H9 (cell line): ENCODE measurements around the gene EIF2D. TPM values are rescaled to one million over a fixed set of nuclear protein-coding genes. Genes with fewer than 3 reads are reported as not detected.

Experiments
- DNase-seq: peaks from one replicate; pipeline ENCODE4 v3.0.0-alpha.2; 2017
- H2AFZ ChIP-seq: one replicate; pipeline ENCODE4 v1.6.1; 2013; ENCODE audit warnings: mild to moderate bottlenecking, low read length, control low read depth, moderate library complexity
- H2AK5ac ChIP-seq: 2 replicates; pipeline ENCODE4 v1.6.1; 2013; ENCODE audit warnings: low read length, control low read depth, mixed read lengths; ENCODE audit not compliant: insufficient read length
- H2BK120ac ChIP-seq: one replicate; pipeline ENCODE4 v1.6.1; 2013; ENCODE audit warnings: low read depth, mild to moderate bottlenecking, low read length, control low read depth, inconsistent platforms; ENCODE audit not compliant: poor library complexity, severe bottlenecking
- H2BK12ac ChIP-seq: 2 replicates; pipeline ENCODE4 v1.6.1; 2013; ENCODE audit warnings: low read length, control low read depth, mixed read lengths, low read depth; ENCODE audit not compliant: insufficient read length
- H2BK15ac ChIP-seq: 2 replicates; pipeline ENCODE4 v1.6.1; 2013; ENCODE audit warnings: low read depth, low read length, control low read depth
- H2BK20ac ChIP-seq: one replicate; pipeline ENCODE4 v1.6.1; 2013; ENCODE audit warnings: low read depth, mild to moderate bottlenecking, low read length, control low read depth, inconsistent platforms; ENCODE audit not compliant: poor library complexity, severe bottlenecking
- H2BK5ac ChIP-seq: 2 replicates; pipeline ENCODE4 v1.6.1; 2013; ENCODE audit warnings: low read length, control low read depth, mixed read lengths; ENCODE audit not compliant: insufficient read length
- H3K14ac ChIP-seq: 2 replicates; pipeline ENCODE4 v1.6.1; 2013; ENCODE audit warnings: low read length, control low read depth; ENCODE audit not compliant: insufficient read depth
- H3K18ac ChIP-seq: 2 replicates; pipeline ENCODE4 v1.6.1; 2013; ENCODE audit warnings: low read depth, mild to moderate bottlenecking, mixed read lengths, low read length, control low read depth; ENCODE audit not compliant: insufficient read length
- H3K23ac ChIP-seq: 2 replicates; pipeline ENCODE4 v1.6.1; 2013; ENCODE audit warnings: low read length, control low read depth, mixed read lengths, low read depth; ENCODE audit not compliant: insufficient read length
- H3K23me2 ChIP-seq: 2 replicates; pipeline ENCODE4 v1.6.1; 2013; ENCODE audit warnings: low read depth, mild to moderate bottlenecking, mixed read lengths, low read length, control low read depth; ENCODE audit not compliant: insufficient read length, poor library complexity, severe bottlenecking
- H3K27ac ChIP-seq: 2 replicates; pipeline ENCODE4 v1.5.1; 2013; ENCODE audit warnings: low read length, control low read depth, mixed read lengths, low read depth; ENCODE audit not compliant: insufficient read length
- H3K27me3 ChIP-seq: 2 replicates; pipeline ENCODE4 v1.6.1; 2013; ENCODE audit warnings: low read length, control low read depth, inconsistent platforms; ENCODE audit not compliant: insufficient read depth
- H3K4ac ChIP-seq: 2 replicates; pipeline ENCODE4 v1.6.1; 2013; ENCODE audit warnings: low read depth, mild to moderate bottlenecking, control low read depth, inconsistent platforms, low read length, moderate library complexity
- H3K4me1 ChIP-seq: 2 replicates; pipeline ENCODE4 v1.6.1; 2013; ENCODE audit warnings: low read length, control low read depth, inconsistent platforms; ENCODE audit not compliant: insufficient read depth
- H3K4me2 ChIP-seq: 2 replicates; pipeline ENCODE4 v1.6.1; 2013; ENCODE audit warnings: low read length, control low read depth, mixed read lengths; ENCODE audit not compliant: insufficient read length, insufficient read depth
- H3K56ac ChIP-seq: 2 replicates; pipeline ENCODE4 v1.6.1; 2013; ENCODE audit warnings: low read depth, mild to moderate bottlenecking, mixed read lengths, low read length, control low read depth; ENCODE audit not compliant: insufficient read length
- H3K79me1 ChIP-seq: 2 replicates; pipeline ENCODE4 v1.6.1; 2013; ENCODE audit warnings: low read depth, mild to moderate bottlenecking, moderate library complexity, low read length, control low read depth, inconsistent platforms; ENCODE audit not compliant: insufficient read depth, poor library complexity, severe bottlenecking
- H3K79me2 ChIP-seq: 2 replicates; pipeline ENCODE4 v1.6.1; 2013; ENCODE audit warnings: low read length, control low read depth, inconsistent platforms; ENCODE audit not compliant: insufficient read depth
- H3K9ac ChIP-seq: 2 replicates; pipeline ENCODE4 v1.6.1; 2013; ENCODE audit warnings: low read length, control low read depth, mixed read lengths; ENCODE audit not compliant: insufficient read length; ENCODE audit errors: extremely low read depth
- H3K9me3 ChIP-seq: one replicate; pipeline ENCODE4 v1.6.1; 2013; ENCODE audit warnings: low read depth, low read length, inconsistent platforms; ENCODE audit not compliant: control insufficient read depth
- H3T11ph ChIP-seq: one replicate; pipeline ENCODE4 v1.6.1; 2013; ENCODE audit warnings: mild to moderate bottlenecking, low read length, control low read depth, inconsistent platforms
- H4K20me1 ChIP-seq: one replicate; pipeline ENCODE4 v1.6.1; 2013; ENCODE audit not compliant: control insufficient read depth, insufficient read length, insufficient read depth
- H4K5ac ChIP-seq: 2 replicates; pipeline ENCODE4 v1.6.1; 2013; ENCODE audit warnings: low read depth, mild to moderate bottlenecking, mixed read lengths, low read length, control low read depth; ENCODE audit not compliant: insufficient read length
- H4K8ac ChIP-seq: replicated peaks from 2 replicates; pipeline ENCODE4 v1.6.1; 2013; ENCODE audit warnings: low read length, control low read depth, mixed read lengths, low read depth; ENCODE audit not compliant: insufficient read length
- H4K91ac ChIP-seq: 2 replicates; pipeline ENCODE4 v1.6.1; 2013; ENCODE audit warnings: low read depth, mild to moderate bottlenecking, moderate library complexity, mixed read lengths, low read length, control low read depth; ENCODE audit not compliant: insufficient read length
- H3K27ac Mint-ChIP-seq, 3 experiments: 2 replicates in 2 of 3; 3 replicates in 1 of 3; pipeline ENCODE4 v1.8.0; 2020 to 2021; ENCODE audit warnings: mixed read lengths in 3 of 3, mild to moderate bottlenecking in 1 of 3, moderate library complexity in 1 of 3
- H3K27me3 Mint-ChIP-seq: 2 replicates; pipeline ENCODE4 v1.8.0; 2021; ENCODE audit warnings: low read depth, mild to moderate bottlenecking, moderate library complexity, mixed read lengths
- H3K36me3 Mint-ChIP-seq, 3 experiments: 2 replicates in 2 of 3; 3 replicates in 1 of 3; pipeline ENCODE4 v1.8.0; 2020 to 2021; ENCODE audit warnings: low read depth in 3 of 3, mixed read lengths in 3 of 3; ENCODE audit not compliant: insufficient read depth in 1 of 3
- H3K4me1 Mint-ChIP-seq, 2 experiments: 2 replicates each; pipeline ENCODE4 v1.8.0; 2020; ENCODE audit warnings: mixed read lengths in 2 of 2
- H3K4me3 Mint-ChIP-seq, 2 experiments: 2 replicates in 1 of 2; 3 replicates in 1 of 2; pipeline ENCODE4 v1.8.0; 2020 to 2021; ENCODE audit warnings: mild to moderate bottlenecking in 2 of 2, mixed read lengths in 2 of 2, moderate library complexity in 1 of 2
- H3K9me3 Mint-ChIP-seq, 2 experiments: 2 replicates in 1 of 2; 3 replicates in 1 of 2; pipeline ENCODE4 v1.8.0; 2020; ENCODE audit warnings: mild to moderate bottlenecking in 2 of 2, mixed read lengths in 2 of 2, moderate library complexity in 1 of 2
- CTCF ChIP-seq: fragments of 200-600 bp; sonication (generic); conservative IDR thresholded peaks from 3 replicates; pipeline ENCODE4 v1.8.0; 2021; ENCODE audit warnings: antibody characterized with exemption, mild to moderate bottlenecking
- WGBS: extraction: QIAGEN DNeasy Blood & Tissue Kit; methylation state at CpG from one replicate; pipeline ENCODE4 v1.1.7; 2013; ENCODE audit warnings: missing lambda C conversion rate, low lambda C conversion rate, mixed read lengths; ENCODE audit not compliant: insufficient read length; ENCODE audit errors: extremely low coverage; 5-methylcytosine and 5-hydroxymethylcytosine counted together
- total RNA-seq: library from RNA; stranded (reverse); gene quantifications from 2 replicates; pipeline ENCODE4 v1.2.1, GENCODE V29; 2021

Gene EIF2D
- total RNA-seq, 1 experiment from 2014 or later = 35.8 TPM

DNA sequence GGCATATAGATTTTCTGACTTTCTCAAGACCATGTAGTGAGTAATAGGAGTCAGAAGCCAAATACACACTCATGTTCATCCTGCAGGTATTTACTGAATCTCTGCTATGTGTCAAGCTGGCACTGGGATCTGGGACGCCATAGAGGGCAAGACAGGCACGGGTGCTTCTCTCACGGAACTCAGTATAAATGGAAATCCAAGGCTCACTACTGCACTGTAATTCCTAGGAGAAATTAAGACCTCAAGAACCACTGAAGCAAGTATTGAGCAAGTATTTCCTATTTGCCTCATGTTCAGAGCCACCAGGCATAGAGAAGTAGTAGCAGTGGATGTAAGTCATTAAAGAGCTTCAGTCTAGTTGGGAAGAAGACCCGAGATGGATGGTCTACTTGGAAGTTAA lies 38.9 kb downstream of the EIF2D start:
- Histone ChIP-seq H2BK15ac (no peak overlapping the region), H2BK12ac (no peak overlapping the region), H3T11ph (no peak overlapping the region), H4K8ac (no peak overlapping the region), H3K79me1 (no peaks in the 10 kb centered on the region), H2BK5ac (no peak overlapping the region), H3K23ac (no peak overlapping the region), H3K9ac (no peak overlapping the region), H3K4ac (no peak overlapping the region), H2BK20ac (no peak overlapping the region), H2BK120ac (no peak overlapping the region), H3K27ac (no peak overlapping the region), H4K20me1 (no peaks in the 10 kb centered on the region), H2AK5ac (no peak overlapping the region), H3K14ac (no peak overlapping the region), H3K27me3 (no peaks in the 10 kb centered on the region), H3K23me2 (no peaks in the 10 kb centered on the region), H3K79me2 (no peaks in the 10 kb centered on the region), H3K9me3 (no peaks in the 10 kb centered on the region), H2AFZ (no peak overlapping the region), H3K4me2 (no peak overlapping the region), H4K91ac (no peak overlapping the region), H3K56ac (no peak overlapping the region), H3K4me1 (peaks cover 2% of the 10 kb centered on the region; the same call in 1 of the 2 replicates), H4K5ac (no peak overlapping the region), H3K18ac (no peak overlapping the region)
- no peak overlapping the region for H3K4me3 Mint-ChIP-seq
- no peak overlapping the region for H3K27ac Mint-ChIP-seq
- TF ChIP-seq CTCF = no peak
- H3K4me1 Mint-ChIP-seq = peaks cover 15 to 34% of the 10 kb centered on the region in 2 experiments
- no peaks in the 10 kb centered on the region for H3K9me3 Mint-ChIP-seq
- no CpG with 5 or more reads among the region's 4 CpGs for WGBS
- no peak for DNase-seq
- peaks cover 6% of the 10 kb centered on the region for H3K27me3 Mint-ChIP-seq
- no peaks in the 10 kb centered on the region for H3K36me3 Mint-ChIP-seq
